Measurements from ENCODE around the gene RNF40. TPM values are rescaled to one million over a fixed set of nuclear protein-coding genes. Genes with fewer than 3 reads are reported as not detected.
"Not testable (repeated sequence)": the region's sequence is repeated elsewhere in the genome, so short reads cannot be mapped to it uniquely, and the experiment has no call there.

Gene RNF40
- total RNA-seq, 1 donor from 2014 or later = 115 TPM

DNA sequence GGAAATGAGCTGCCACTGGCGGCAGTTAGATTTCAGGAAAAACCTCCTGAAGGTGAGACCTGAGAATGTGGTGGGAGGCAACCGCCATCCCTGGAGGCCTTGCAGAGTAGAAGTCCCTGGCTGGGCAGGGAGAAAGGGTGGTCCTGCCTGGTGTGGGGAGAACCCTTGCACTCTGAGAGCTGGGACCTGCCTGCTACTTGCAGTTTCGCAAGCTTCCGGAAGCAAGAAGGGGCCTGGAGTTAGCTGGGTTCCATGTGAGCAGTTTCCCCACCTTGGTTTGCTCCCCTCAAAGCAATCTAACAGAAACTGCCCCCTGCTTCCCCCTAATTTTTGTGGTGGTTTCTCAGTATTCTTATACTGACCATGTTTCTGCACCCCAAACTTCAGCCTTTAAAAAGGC, 18.4 kb downstream of the RNF40 start:
- no peak for DNase-seq (ENCODE audit: extremely low read depth, low read depth, low spot score)

DNA sequence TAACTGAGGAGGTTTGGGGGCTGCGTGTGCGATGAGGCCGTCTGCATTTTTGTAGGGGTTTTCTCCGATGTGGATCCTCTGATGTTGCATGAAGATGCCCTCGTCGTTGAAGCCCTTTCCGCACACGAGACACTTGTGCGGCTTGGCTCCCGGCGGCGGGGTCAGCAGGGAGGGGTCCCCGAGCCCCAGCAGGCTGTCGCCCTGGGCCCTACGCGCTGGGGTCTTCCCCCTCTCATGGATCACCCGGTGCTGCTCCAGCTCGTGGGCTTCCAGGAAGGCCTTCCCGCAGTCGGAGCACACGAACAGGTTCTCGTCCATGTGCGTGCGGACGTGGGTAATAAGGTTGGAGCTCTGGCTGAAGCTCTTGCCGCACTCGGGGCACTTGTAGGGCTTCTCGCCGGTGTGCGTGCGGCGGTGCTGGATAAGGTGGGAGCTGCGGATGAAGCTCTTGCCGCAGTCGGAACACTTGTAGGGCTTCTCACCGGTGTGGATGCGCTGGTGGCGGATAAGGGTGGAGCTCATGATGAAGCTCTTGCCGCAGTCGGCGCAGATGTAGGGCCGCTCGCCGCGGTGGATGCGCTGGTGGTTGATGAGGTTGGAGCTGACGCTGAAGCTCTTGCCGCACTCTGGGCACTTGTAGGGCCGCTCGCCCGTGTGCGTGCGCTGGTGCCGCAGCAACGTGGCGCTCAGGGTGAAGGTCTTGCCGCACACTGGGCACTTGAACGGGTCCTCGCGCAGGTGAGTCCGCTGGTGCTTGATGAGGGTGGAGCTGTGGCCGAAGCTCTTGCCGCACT, 20.6 kb downstream of the RNF40 start:
- no peak for DNase-seq (ENCODE audit: extremely low read depth, low read depth, low spot score)

DNA sequence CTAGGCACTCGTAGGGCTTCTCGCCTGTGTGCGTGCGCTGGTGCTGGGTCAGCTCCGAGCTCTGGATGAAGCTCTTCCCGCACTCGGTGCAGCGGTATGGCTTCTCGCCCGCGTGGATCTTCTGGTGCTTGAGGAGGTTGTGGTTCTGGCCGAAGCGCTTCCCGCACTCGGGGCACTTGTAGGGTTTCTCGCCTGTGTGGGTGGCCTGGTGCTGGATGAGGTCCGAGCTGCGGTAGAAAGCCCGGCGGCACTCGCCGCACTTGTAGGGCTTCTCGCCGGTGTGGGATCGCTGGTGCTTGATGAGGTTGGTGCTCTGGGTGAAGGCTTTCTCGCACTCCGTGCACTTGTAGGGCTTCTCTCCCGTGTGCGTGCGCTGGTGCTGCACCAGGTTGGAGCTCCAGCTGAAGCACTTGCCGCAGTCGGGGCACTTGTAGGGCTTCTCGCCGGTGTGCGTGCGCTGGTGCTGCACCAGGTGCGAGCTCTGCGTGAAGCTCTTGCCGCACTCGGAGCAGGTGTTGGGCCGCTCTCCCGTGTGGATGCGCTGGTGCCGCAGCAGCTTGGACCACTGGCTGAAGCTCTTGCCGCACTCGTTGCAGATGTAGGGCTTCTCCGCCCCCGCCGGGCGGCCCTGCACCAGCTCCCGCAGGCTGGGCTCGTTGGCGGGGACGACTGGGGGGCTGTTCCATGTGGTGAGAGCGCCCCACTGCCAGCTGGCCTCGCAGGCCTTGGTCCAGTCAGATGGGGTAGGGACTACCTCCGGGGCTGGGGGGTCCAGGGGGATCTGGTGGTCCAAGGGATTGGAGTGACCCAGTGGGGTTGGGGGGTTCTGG, 21.4 kb downstream of the RNF40 start:
- DNase-seq (ENCODE audit: extremely low read depth, low read depth, low spot score) = no peak

DNA sequence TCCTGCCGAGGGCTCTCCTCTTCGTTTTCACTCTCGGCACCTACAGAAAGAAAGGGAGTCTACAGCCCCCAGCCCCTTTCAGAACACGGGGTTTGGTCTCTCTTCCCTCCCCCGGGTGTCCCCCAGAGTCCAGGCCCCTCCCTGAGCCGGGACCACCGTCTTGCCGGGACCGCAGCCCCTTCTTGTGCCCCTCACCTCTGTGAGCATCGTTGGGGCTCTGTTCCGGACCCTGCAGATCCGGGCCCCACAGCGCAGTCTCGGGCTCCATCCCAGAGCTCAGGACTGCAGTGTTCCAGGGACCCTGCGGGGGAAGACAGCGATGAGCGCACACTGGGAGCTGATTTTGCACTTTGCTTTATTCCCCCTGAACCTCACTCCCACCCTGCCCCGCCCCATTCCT, 22.1 kb downstream of the RNF40 start:
- no peak for DNase-seq (ENCODE audit: extremely low read depth, low read depth, low spot score)

DNA sequence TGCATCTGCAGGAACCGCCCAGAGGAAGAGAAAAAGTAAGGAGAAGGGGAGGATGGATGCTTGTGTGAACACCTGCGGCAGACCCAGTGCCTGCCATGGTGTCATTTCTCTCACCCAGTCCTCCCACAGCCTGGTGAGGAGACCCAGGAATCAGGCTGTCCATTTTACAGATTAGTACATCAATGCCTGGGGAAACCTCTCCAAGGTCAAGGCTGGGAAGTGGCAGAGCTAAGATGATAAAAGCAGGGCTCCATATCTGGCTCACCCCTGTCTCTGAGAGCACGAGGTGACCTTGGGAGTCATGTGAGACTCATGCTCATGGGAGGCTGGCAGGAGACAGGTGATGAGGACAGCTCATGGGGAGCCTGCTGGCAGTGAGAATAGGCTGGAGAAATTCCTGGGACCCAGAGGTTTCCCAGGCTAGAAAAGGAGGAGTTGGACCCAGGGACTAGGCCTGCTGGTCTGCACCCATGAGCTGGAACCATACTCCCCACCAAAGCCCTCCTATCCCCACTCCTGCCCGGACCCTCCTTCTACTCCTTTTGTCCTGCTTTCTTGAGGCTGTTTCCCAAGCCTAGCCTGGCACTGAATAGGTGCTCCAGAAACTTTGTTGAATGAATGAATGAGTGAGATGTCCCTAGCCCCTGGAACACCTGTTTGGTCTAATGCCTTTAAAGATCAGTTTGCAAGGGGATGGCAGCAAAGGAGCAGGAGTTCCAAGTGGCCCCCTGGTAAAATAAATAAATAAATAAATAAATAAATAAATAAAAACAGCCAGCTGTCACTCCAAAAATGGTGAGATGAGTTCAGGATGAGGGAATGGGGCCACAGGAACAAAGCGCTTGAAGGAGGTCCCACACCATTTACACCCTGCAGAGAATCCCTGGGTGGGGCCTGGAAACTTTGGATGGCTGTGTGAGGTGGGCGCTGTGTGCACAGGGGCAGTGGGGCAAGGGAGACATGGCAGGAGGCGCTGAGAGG, 23.3 kb downstream of the RNF40 start:
- no peak for DNase-seq (ENCODE audit: extremely low read depth, low read depth, low spot score)

DNA sequence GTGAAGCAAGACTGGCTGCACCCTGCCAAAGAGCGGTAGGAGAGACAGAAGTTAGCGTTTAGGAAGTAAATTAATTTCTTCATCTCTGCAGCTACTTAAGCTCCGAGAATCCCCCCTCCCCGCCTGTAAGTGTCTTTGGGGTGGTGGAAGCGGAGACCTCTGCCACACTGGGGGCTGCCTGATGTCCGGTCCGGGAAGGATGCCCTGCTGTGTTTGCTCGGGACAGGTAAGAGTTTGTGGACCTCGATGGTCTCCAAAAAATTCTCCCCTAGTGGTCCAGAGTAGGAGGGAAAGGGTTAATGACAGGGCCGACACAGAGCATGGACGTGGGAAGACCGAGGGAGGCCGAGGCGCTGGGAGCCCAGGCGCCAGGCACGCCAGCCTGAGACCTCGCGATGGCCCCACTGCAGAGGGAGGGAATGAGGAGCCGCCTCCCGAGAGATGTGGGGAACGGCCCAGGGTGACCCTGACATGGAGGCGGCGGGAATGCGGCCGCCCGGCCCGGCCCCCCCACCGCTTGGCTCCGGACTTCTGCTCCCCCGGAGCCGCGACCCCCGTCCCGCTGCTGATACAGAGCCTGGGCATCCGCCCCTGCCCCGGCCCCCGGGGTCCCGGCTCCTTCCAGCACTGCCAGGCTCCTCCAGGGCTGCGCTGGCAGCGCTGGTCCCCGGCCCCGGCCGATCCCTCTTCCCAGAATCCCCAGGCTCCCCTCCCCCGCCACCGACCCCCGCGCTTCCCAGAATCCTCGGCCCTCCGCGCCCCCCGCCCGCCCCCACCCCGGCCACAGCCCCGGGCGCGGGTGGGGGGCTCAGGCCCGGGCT, 24.2 kb downstream of the RNF40 start:
- no peak for DNase-seq (ENCODE audit: extremely low read depth, low read depth, low spot score)

DNA sequence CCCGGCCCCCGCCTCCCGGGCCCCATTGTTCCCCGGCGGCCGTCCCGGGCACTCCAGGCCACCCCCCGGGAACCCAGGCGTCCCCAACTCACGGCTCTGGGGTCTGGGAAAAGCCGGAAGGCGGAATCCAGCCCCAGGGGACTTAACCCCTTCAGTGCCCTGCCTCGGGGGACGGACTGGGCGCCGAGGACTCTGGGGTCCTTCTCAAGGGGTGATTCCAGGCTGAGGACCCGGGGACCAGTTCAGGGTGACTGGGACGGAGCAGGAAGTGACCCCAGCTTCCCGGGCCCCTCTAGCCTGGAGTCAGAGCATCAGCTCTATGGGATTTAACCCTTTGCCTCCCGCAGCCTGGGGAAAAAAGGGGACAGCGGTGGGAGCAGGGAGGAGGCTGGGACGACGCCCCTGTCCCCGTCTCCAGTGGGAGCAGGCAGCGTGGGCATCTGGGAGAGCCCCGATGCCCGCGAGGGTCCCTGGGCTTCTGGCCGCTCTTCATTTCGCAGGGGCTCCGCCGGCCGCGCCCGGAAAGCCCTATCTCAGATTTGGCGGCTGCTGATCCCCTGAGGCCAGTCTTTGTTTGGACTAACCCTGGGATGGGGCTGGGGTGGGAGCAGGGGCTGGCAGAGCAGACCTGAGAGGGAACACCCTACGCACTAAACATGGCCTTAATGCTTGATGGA, 25.0 kb downstream of the RNF40 start, which contains the start of gene ZNF629:
Gene ZNF629, minus strand, starts transcription at position 270 of the 677 bp plus-strand sequence. CDS start 2,723 bp downstream, outside the sequence.
- no peak for DNase-seq (ENCODE audit: extremely low read depth, low read depth, low spot score)

DNA sequence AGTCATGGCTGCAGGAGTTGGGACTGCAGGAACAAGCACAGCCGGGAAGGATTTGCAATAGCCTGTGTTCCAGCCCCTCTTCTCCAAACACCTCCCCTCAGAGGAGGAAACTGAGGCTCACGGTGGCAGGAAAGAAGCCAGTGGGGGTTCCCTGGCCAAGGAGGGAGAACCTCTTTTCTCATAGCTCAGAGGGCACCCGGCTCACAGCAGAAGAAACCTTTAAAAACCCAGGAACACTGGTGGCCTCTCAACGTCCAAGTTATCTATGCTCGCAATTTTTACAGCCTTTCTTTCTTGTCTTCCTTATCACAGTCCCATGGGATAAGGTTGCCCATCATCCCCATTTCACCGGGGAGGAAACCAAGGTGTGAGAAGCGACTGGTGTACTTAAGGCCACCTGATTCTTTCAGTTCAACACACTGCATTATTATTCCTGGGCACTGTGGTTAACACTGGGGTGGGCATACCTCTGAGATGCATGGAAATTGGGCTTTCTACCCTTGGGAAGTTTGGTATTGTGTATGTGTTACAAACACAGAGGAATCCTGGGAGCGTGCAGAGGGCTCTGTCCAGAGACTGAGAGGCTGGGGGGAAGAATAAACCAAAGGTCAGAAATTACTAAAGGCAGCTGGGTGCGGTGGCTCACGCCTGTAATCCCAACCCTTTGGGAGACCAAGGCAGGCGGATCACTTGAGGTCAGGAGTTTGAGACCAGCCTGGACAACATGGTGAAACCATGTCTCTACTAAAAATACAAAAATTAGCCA, 25.7 kb downstream of the RNF40 start:
- DNase-seq (ENCODE audit: extremely low read depth, low read depth, low spot score) = no peak

DNA sequence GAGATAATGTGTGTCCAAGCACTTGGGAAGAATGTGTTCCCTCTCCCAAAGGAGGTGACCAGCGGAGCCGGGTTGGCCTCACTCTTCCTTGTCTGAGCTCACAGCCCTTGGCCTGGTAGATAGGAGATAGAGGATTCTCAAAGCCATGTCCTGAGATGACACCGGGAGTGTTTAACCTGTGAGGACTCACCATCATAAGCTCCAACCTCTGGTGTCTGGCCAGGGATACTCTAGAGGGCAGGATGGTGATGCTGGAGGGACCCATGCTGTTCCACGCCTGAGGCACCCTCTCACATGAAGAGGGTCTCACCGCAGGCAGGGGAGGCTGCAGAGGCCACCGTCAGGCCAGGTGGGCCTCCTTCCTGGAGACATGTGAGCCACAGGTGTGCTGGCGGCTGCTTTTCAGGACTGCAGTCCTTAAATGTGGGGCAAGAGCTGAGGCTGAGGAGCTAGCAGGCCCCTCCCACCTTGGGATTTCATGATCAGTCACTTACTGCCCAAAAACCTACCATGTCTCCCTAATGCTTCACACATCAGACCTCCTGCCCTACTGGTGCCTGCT, 31.5 kb downstream of the RNF40 start:
- no peak for DNase-seq (ENCODE audit: extremely low read depth, low read depth, low spot score)

DNA sequence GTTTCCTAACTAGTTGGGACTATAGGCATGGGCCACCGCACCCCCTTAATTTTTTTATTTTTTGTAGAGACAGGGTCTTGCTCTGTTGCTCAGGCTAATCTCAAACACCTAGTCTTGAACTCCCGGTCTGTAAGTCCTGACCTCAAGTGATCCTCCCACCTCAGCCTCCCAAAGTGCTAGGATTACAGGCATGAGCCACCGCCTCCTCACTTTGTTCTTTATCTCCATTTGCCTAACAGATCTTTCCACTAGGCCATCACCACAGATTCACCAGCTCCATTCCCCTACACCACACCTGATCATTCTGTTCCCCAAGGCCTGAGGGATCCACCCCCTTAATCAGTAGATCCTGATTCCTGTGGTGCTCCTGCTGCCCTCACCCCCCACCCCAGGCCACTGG, 32.5 kb downstream of the RNF40 start:
- DNase-seq (ENCODE audit: extremely low read depth, low read depth, low spot score) = no peak

DNA sequence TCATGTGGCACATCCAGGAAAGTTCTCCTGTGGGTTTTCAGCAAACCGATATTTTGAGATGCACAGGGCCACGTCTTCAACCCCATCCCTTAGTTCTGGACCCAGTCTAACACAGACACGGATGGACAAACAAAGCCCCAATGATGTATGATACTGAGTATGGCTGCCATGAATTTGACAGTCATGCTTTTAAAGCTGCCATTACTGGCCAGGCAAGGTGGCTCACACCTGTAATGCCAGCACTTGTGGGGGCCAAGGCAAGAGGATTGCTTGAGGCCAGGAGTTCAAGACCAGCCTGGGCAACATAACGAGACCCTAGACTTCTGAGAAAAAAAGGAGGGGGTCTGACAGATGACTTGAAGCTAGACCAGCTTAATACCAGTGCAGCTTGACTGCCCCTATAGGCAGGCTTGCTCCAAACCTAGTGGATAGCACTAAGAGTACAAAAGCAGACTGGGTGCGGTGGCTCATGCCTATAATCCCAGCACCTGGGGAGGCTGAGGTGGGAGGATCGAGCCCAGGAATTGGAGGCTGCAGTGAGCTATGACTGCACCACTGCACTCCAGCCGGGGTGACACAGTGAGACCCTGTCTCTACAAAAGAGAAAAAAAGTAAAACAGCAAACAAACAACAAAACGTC, 35.7 kb downstream of the RNF40 start:
- DNase-seq (ENCODE audit: extremely low read depth, low read depth, low spot score) = no peak

DNA sequence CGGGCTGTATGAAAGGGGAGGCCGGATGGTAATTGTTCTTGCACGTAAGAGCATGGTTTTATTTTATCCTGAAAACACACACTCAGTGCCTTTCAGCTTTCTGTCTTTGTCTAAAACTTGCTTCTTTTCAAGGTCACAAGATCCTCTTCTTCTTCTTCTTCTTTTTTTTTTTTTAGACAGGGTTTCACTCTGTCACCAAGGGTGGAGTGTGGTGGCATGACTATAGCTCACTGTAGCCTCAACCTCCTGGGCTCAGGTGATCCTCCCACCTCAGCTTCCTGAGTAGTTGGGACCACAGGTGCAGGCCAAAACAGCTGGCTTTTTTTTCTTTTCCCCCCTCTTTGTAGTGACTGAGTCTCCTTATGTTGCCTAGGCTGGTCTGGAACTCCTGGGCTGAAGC, 40.8 kb downstream of the RNF40 start:
- DNase-seq (ENCODE audit: extremely low read depth, low read depth, low spot score) = no peak

DNA sequence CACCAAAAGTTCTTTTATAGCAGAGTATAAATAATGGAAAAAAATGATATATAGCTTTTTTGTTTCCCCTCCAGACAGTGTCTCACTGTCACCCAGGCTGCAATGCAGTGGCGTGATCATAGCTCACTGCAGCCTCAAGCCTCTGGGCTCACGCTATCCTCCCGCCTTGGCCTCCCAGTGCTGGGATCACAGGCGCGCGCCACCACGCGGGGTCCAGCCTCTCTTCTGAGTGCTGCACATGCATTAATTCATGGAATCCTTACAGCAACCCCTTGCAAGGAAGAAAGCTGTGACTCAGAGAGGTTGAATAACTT, 42.9 kb downstream of the RNF40 start:
- DNase-seq (ENCODE audit: extremely low read depth, low read depth, low spot score) = no peak

DNA sequence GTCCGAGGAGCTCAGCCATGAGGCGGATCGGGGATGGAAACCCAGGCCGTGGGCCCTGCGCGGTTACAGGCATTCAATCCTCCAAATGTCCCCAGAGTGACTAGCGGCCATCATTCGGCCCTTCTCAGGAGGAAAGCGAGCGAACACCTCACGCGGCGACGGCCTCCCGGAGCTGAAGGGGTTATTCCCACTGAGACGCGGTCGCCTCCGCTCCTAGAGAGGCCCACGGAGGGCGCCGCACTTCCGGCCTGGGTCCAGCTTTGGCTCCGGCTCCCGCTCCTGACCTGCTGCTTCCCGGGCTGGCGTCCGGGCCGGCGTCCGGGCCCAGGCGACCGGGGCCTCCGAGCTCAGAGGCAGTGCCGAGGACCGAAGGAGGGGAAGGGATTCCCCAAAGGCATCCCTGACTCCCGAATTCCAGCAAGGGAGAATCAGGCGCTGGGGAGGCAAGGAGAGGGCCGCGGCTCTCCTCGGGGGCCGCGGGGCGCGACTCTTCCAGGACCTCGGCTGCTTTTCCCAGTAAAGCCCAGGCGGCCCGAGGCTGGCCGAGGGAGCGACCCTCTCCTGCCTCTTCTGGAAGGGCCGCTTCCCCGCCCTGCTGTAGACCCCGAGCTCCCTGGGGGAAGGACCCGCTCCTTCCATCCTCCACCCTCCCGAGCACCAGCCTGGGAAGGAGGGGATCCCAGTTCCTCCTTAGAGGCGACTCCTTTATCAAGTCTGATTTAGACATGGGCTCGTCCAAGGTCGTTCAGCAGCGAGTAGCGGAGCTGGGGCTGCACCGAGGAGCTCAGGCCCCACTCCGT, 43.4 kb downstream of the RNF40 start:
- DNase-seq (ENCODE audit: extremely low read depth, low read depth, low spot score) = no peak

DNA sequence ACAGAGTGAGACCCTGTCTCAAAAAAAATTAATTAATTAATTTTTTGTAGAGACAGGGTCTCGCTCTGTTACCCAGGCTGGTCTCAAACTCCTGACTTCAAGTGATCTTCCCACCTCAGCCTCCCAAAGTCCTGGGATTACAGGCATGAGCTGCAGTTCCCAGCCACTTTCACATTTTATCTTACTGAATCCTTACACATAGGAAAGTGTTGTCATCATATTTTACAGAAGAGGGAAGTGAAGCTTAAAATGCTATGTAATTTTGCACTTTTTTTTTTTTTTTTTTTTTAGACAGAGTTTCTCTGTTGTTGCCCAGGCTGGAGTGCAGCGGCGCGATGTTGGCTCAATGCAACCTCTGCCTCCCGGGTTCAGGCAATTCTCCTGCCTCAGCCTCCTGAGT, 46.0 kb downstream of the RNF40 start:
- no peak for DNase-seq (ENCODE audit: extremely low read depth, low read depth, low spot score)

DNA sequence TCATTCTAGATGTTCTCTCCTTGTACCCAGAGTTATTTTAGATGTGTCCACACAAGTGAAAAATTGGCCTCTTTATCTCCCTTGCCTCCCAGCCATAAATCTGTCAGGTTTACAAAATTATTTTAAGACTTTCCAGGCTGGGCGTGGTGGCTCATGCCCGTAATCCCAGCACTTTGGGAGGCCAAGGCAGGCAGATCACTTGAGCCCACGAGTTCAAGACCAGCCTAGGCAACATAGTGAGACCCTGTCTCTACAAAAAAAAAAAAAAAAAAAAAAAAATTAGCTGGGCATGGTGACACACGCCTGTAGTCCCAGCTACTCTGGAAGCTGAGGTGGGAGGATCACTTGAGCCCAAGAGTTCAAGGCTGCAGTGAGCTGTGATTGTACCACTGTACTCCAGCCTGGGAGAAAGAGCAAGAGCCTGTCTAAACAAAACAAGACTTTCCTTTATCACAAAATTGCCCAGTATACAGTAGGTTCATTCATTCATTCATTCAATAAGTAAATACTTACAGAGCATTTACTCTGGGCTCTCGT, 46.8 kb downstream of the RNF40 start:
- not testable (repeated sequence) for DNase-seq (ENCODE audit: extremely low read depth, low read depth, low spot score)

DNA sequence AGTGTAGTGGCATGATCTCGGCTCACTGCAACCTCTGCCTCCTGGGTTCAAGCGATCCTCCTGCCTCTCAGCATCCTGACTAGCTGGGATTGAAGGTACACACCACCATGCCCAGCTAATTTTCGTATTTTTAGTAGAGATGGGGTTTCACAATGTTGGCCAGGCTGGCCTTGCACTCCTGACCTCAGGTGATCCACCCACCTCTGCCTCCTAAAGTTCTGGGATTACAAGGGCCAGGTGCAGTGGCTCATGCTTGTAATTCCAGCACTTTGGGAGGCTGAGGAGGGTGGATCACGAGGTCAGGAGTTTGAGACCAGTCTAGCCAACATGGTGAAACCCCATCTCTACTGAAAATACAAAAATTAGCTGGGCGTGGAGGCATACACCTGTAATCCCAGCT, 47.6 kb downstream of the RNF40 start:
- not testable (repeated sequence) for DNase-seq (ENCODE audit: extremely low read depth, low read depth, low spot score)
